LoVo (cell line): Measurements from ENCODE around the gene PPM1M.

ENCODE experiments used
- DNase-seq: peaks from one replicate; pipeline ENCODE4 v3.0.0-alpha.2; 2016; ENCODE audit warnings: low spot score

PPM1M gene

GRCh38 chr3:52230461-52230860, 15.1 kb upstream of the PPM1M start:
- DNase-seq: no peak

GRCh38 chr3:52230889-52231499, 14.6 kb upstream of the PPM1M start:
- DNase-seq: no peak

DNA sequence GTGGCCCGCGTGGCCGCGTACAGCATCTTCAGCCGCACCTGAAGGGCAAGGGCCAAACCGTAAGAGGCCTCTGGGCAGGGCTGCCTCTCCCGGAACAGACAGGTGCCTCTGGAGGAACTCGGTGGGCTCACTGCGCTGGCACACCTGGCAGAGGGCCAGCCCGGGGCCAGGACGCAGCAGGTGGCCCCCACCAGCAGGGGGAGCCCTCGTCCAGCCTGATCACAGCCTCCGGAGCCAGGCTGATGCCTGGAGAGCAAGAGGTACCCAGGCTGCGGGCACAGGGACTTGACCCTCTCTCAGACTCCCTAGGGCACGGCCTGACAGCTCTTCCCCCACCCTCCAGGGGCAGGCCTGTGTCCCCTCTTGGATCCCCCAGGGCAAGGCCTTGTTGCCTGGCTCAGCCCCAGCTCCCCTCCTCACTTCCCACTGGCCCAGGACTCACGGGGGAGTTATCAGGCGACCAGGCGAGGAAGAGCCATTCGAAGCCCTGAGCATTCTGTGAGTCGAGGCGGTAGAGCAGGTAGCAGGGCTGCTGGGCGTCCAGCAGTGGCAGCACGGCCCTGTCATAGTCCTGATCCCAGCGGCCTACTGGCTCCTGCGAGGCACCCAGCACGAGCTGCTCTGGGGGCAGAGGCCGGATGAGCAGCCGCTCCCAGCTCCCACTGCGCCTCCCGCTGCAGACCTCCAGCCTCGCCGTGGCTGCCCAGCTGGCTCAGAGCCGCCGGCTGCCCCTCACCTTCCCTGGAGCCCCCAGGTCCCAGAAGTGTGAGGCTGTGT, 13.9 kb upstream of the PPM1M start:
- DNase-seq: no peak

DNA sequence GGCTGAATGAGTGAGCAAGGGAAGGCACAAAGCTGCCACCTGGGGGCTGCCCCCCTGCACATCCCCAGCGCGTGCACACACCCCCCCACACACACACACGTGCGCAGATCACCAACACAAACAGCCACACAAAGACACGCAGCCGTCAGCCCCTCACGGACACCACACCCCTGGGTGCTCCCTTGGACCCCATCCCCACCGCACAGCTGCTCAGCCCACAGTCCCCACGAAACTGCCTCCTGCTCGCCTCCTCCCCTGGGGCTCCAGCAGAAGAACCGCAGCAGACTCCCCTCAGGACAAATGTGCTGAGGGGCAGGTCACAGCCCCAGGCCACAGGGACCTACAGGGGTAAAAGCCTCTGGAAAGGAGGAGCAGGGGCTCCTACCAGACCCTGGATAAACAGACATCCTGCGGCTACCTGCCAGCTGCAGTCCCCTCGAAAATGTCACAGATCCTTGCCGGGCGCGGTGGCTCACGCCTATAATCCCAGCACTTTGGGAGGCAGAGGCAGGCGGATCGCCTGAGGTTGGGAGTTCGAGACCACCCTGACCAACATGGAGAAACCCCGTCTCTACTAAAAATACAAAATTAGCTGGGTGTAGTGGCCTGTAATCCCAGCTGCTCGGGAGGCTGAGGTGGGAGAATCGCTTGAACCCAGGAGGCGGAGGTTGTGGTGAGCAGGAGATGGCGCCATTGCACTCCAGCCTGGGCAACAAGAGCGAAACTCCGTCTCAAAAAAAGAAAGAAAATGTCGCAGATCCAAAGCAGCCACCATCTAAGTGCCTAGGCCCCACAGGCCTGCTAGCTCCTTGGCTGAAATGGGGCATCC, 13.1 kb upstream of the PPM1M start:
- DNase-seq: no peak

DNA sequence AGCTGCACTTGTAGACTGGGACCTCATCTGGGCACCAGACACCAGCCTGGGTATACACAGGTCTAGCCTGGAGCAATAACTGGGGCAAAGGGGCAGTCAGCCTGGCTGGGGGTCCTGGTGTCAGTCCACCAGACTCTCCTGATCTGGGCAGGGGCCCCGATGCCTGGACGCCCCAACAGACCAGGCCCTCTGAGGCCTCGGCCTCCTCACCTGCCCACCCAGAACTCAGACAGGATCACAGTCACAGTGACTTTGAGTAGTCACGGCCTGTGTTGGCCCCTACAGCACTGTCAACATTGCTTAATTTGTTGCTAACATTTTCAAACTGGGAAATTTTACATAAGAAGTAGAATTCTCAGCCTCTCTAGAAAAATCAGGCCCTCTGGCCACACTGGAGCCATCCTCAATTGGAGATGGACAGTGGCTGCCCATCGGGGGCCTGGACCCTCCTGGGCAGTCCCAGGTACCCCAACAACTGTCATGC, 12.4 kb upstream of the PPM1M start:
- no peak for DNase-seq

- no peak for DNase-seq
Observed at GRCh38 chr3:52233968-52234367, 11.6 kb upstream of the PPM1M start.

- DNase-seq: no peak
Observed at GRCh38 chr3:52234516-52235447, 10.8 kb upstream of the PPM1M start.

- no peak for DNase-seq
Observed at GRCh38 chr3:52236424-52236886, 9.1 kb upstream of the PPM1M start.

DNA sequence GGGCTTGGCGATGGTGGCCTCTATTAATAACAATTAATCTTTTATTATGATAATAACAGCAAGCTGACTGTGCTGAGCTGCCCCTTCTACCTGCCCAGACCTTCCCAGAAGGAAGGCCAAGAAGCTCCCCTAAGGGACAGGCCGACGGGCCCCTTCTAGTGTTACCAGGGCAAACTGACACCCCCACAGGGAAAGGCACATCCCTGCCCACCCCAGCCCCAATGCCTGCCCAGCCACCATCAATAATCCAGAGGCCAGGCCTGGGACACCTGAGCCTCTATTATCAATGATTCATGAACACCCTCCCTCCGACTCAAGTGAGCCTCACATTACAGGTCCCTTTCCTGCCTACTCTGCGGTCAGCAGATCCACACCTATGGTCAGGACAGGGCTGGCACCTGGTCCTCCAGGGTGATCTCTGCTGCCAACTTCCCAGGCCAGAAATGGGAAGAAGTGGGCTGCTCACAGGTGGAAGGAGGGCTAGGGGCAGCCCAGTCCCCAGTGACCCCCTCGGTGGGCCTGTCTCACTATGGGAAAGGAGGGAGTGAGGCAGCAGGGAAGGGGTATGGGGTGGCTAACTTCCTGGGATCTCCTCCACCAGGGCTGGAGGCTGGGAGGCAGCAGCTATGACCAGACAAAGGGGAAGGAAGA, 8.4 kb upstream of the PPM1M start:
- no peak for DNase-seq

DNA sequence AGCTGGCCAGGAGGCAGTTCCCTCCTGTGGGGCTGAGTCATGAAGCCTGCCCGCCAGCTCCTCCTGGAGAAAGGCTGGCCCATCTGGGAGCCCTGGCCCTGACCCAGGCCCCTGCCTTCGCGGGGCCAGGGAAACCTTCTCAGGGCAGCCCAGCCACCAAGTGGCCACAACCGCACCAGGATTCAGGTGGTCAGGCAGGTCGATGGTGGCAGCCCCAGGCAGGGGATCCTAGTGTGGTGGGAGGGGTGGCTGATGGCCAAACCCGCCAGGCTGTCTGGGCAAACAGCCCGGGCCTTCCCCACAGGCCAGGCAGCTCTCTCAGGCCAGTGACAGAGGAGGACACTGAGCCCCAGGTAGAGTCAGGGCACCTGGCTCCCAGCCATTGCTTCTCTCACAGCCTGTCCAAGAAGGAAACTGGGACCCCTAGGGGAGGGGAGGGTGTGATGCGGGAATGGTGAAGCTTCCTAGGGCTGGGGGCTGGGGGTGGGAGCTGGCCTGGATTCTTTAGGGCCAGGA, 7.8 kb upstream of the PPM1M start:
- peak; percentile 59 for DNase-seq

DNA sequence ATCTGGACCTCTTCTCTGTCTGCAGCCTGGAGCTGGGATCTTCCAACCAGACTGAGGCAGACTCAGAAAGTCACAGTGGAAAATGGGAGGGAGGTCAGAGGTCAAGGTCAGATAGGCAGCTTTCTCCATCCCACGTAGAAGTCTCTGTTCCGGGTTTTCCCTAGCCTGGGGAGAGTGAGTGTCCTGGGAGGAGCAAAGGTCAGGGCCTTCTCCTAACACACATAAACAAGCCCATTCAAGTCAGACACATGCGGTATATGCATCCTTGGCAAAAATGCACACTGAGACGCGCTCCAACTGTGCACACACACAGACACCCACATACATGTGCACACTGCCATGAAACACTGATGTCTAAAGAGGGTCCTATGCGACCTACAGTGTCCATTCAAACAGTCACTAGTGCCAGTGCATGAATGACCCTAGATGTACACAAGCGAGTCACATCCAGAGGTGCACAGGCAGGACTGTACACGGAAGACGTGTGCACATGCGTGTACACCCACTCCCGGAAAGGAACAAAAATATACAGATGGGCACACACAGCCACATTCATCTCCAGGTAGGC, 7.3 kb upstream of the PPM1M start:
- DNase-seq: no peak

DNA sequence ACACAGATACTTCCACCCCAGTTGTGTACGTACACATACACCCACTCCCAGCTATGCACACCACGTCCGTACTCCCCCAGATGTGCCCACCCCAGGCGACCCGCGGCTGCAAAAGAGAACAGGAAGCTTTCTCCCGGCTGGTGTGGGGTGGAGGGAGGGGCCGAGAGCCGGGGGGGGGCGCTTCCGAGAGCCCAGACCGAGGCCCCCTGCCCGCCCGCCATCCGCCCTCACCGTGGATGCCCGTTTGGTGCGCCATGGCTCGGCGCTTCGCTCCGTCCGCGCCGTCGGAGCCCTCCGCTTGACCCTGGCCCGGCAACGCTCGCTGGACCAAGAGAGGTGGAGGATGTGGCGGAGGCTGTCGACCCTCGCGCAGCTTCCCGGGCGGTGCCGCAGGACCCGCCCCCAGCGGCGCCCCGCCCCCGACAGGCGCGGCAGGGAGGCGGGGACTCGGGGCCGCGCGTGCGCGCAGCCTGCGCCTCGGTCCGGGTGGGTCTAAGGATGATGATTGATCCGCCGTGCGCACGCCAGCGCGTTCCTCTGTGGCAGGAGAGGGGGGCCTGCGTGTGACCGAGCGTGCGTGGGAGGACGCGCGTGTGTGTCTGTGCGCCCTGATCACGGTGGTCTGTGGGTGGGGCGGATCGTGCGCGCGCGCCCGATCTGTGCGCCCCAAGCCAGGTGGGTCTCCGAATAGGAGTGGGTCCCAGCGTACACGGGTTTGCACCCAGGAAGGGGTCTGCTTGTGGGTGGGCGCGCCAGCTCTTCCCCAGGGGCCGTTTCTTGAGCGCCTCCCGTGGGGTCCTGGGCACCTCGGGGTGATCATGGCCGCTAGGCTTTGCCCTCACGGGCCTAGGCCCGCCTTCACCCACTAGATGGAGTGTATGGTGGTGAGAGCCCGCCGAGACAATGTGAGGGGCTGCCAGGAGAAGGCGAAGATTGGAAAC, 6.5 kb upstream of the PPM1M start, which contains the start of gene TWF2:
Gene TWF2, minus strand, starts transcription at position 398 of the 941 bp plus-strand sequence. Its CDS starts 142 bp downstream, at position 256.
- DNase-seq: peak; percentile 84

GRCh38 chr3:52240059-52240885, 5.3 kb upstream of the PPM1M start:
- DNase-seq: peak; percentile 49

DNA sequence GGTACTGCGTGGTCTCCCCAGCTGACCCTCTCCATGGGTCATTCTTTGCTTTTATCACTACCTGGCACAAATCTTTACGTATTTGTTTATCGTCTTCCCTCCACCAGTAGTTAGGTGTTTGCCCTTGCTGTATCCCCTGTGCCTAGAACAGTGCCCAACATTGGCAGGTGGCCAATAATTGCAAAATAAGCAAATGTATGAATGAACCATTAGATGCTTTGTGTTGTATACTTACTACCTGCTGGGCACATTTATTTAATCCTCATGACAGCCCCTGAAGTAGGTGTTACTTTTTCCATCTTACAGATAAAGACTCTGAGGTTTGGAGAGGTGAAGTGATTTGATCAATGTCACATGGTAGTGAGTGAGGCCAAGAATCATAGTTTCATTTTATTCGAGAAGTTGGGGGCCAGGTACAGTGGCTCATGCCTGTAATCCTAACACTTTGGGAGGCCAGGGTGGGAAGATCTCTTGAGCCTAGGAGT, 4.6 kb upstream of the PPM1M start:
- no peak for DNase-seq

GRCh38 chr3:52242039-52242438, 3.5 kb upstream of the PPM1M start:
- DNase-seq: no peak

GRCh38 chr3:52243791-52244628, 1.5 kb upstream of the PPM1M start:
- DNase-seq: peak; percentile 28

GRCh38 chr3:52246264-52246620, 683 bp downstream of the PPM1M start:
- DNase-seq: no peak
